ENCODE results near the gene PTBP2.

DNA sequence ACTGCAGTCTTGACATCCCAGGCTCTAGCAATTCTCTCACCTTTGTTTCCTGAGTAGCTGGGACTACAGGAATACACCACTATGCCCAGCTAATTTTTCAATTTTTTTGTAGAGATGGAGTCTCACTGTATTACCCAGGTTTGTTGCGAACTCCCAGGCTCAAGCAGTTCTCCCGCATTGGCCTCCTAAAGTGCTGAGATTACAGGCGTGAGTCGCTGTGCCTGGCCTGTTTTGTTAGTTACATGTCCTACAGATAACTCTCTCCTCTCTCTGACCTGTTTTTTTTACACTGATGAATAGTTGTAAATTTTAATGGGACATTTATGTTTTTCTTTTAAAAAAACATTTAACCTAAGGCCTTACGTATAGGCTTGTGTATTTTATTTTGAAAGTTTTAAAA lies 19.8 kb downstream of the PTBP2 start:
- TF ChIP-seq CTCF (IDR thresholded peaks at IDR 0.05; ENCODE audit: low read depth, low read length) = no peak
- TF ChIP-seq, protein P1, sequence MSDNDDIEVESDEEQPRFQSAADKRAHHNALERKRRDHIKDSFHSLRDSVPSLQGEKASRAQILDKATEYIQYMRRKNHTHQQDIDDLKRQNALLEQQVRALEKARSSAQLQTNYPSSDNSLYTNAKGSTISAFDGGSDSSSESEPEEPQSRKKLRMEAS (IDR thresholded peaks at IDR 0.05; ENCODE audit: low read depth, low read length) = no peak
- no peak for TF ChIP-seq MYC (IDR thresholded peaks at IDR 0.05; ENCODE audit: low read depth, low read length)

All from NB4 (cell line).